IPS-15b (cell line): ENCODE results near the gene HSF5.

ENCODE experiments used
- H3K27me3 ChIP-seq: one replicate; pipeline ENCODE4 v1.6.1; 2013; ENCODE audit warnings: low read length; ENCODE audit not compliant: control insufficient read depth, insufficient read depth
- H3K36me3 ChIP-seq: one replicate; pipeline ENCODE4 v1.6.1; 2013; ENCODE audit warnings: low read length; ENCODE audit not compliant: control insufficient read depth, insufficient read depth
- H3K4me1 ChIP-seq: one replicate; pipeline ENCODE4 v1.6.1; 2013; ENCODE audit warnings: mild to moderate bottlenecking, low read length; ENCODE audit not compliant: control insufficient read depth, insufficient read depth
- H3K4me3 ChIP-seq: one replicate; pipeline ENCODE4 v1.5.1; 2013; ENCODE audit warnings: low read depth, low read length
- H3K9ac ChIP-seq: one replicate; pipeline ENCODE4 v1.6.1; 2013; ENCODE audit warnings: low read depth, mild to moderate bottlenecking, low read length
- H3K9me3 ChIP-seq: one replicate; pipeline ENCODE4 v1.6.1; 2013; ENCODE audit warnings: mild to moderate bottlenecking, low read length; ENCODE audit not compliant: control insufficient read depth, insufficient read depth

Gene HSF5

GRCh38 chr17:58455491-58455890 is 32.7 kb downstream of the HSF5 start:
- Histone ChIP-seq H3K36me3 (no peaks in the 10 kb centered on the region), H3K4me3 (no peak overlapping the region), H3K9ac (no peak overlapping the region), H3K9me3 (no peaks in the 10 kb centered on the region), H3K4me1 (no peaks in the 10 kb centered on the region), H3K27me3 (no peaks in the 10 kb centered on the region)

GRCh38 chr17:58452738-58453137 is 35.5 kb downstream of the HSF5 start:
- Histone ChIP-seq H3K4me3 (no peak overlapping the region), H3K9ac (no peak overlapping the region)

GRCh38 chr17:58447039-58447975 is 40.9 kb downstream of the HSF5 start:
- Histone ChIP-seq H3K9me3 (no peaks in the 10 kb centered on the region), H3K4me3 (no peak overlapping the region), H3K9ac (no peak overlapping the region), H3K36me3 (no peaks in the 10 kb centered on the region), H3K4me1 (peaks cover 5% of the 10 kb centered on the region), H3K27me3 (no peaks in the 10 kb centered on the region)

More at GRCh38 chr17:58452738-58453137, 35.5 kb downstream of the HSF5 start:
- no peaks in the 10 kb centered on the region for H3K4me1 ChIP-seq
- H3K9me3 ChIP-seq: no peaks in the 10 kb centered on the region
- H3K36me3 ChIP-seq: no peaks in the 10 kb centered on the region
- H3K27me3 ChIP-seq: no peaks in the 10 kb centered on the region

GRCh38 chr17:58446086-58446485 is 42.1 kb downstream of the HSF5 start:
- Histone ChIP-seq H3K4me1 (peaks cover 5% of the 10 kb centered on the region), H3K9ac (no peak overlapping the region), H3K27me3 (no peaks in the 10 kb centered on the region), H3K9me3 (no peaks in the 10 kb centered on the region), H3K4me3 (no peak overlapping the region), H3K36me3 (no peaks in the 10 kb centered on the region)

GRCh38 chr17:58436805-58437239 is 51.4 kb downstream of the HSF5 start:
- no peaks in the 10 kb centered on the region for H3K4me1 ChIP-seq
- H3K9ac ChIP-seq: no peak overlapping the region
- no peaks in the 10 kb centered on the region for H3K36me3 ChIP-seq
- H3K4me3 ChIP-seq: no peak overlapping the region
- no peaks in the 10 kb centered on the region for H3K27me3 ChIP-seq
- H3K9me3 ChIP-seq: no peaks in the 10 kb centered on the region

GRCh38 chr17:58436245-58436644 is 52.0 kb downstream of the HSF5 start:
- Histone ChIP-seq H3K27me3 (no peaks in the 10 kb centered on the region), H3K4me3 (no peak overlapping the region), H3K9ac (no peak overlapping the region), H3K4me1 (no peaks in the 10 kb centered on the region), H3K9me3 (no peaks in the 10 kb centered on the region), H3K36me3 (no peaks in the 10 kb centered on the region)

- H3K9ac ChIP-seq: no peak overlapping the region
- H3K4me3 ChIP-seq: no peak overlapping the region
- no peaks in the 10 kb centered on the region for H3K27me3 ChIP-seq
- no peaks in the 10 kb centered on the region for H3K4me1 ChIP-seq
- no peaks in the 10 kb centered on the region for H3K9me3 ChIP-seq
- no peaks in the 10 kb centered on the region for H3K36me3 ChIP-seq
Measured at GRCh38 chr17:58432806-58433573, 55.2 kb downstream of the HSF5 start.

- no peak overlapping the region for H3K9ac ChIP-seq
Measured at GRCh38 chr17:58427807-58428206, 60.4 kb downstream of the HSF5 start.

GRCh38 chr17:58421711-58422110 is 66.5 kb downstream of the HSF5 start:
- H3K9ac ChIP-seq: no peak overlapping the region
- no peaks in the 10 kb centered on the region for H3K9me3 ChIP-seq
- no peaks in the 10 kb centered on the region for H3K27me3 ChIP-seq
- peaks cover 5% of the 10 kb centered on the region for H3K4me1 ChIP-seq
- H3K4me3 ChIP-seq: no peak overlapping the region
- no peaks in the 10 kb centered on the region for H3K36me3 ChIP-seq

More at GRCh38 chr17:58427807-58428206, 60.4 kb downstream of the HSF5 start:
- Histone ChIP-seq H3K36me3 (no peaks in the 10 kb centered on the region), H3K9me3 (no peaks in the 10 kb centered on the region), H3K4me1 (no peaks in the 10 kb centered on the region), H3K4me3 (no peak overlapping the region), H3K27me3 (no peaks in the 10 kb centered on the region)

GRCh38 chr17:58420827-58421226 is 67.4 kb downstream of the HSF5 start:
- Histone ChIP-seq H3K4me1 (peaks cover 5% of the 10 kb centered on the region), H3K4me3 (no peak overlapping the region), H3K27me3 (no peaks in the 10 kb centered on the region), H3K36me3 (no peaks in the 10 kb centered on the region), H3K9me3 (no peaks in the 10 kb centered on the region), H3K9ac (no peak overlapping the region)

GRCh38 chr17:58417300-58418092 is 70.7 kb downstream of the HSF5 start, which contains the start of gene RNF43:
RNF43 (minus strand) TSS chr17:58417534; CDS start chr17:58415577, 1,957 bp downstream.
- no peaks in the 10 kb centered on the region for H3K9me3 ChIP-seq
- H3K36me3 ChIP-seq: no peaks in the 10 kb centered on the region
- H3K4me1 ChIP-seq: peaks cover 9% of the 10 kb centered on the region
- H3K9ac ChIP-seq: peak within 1 kb of the TSS; percentile 29
- peak within 1 kb of the TSS; percentile 62 for H3K4me3 ChIP-seq
- no peaks in the 10 kb centered on the region for H3K27me3 ChIP-seq
